Measurements from ENCODE around the gene KCNJ14.

DNA sequence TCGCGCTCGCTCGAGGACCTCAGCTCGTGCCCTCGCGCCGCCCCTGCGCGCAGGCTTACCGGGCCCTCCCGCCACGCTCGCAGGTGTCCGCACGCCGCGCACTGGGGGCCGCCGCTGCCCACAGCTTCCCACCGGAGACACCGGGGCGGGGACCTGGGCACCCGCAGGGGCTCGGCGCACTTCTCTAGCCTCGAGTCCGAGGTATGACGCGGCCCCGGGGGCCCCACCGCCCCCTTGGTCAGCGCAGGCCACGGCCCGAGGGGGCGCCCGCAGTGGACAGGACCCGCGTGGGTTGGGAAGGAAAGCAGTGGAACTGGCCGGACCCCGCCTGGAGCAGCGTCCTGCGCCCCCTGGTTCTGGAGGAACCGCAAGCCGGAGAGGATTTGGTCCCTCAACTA, 11.6 kb upstream of the KCNJ14 start:
- TF ChIP-seq, protein P1, sequence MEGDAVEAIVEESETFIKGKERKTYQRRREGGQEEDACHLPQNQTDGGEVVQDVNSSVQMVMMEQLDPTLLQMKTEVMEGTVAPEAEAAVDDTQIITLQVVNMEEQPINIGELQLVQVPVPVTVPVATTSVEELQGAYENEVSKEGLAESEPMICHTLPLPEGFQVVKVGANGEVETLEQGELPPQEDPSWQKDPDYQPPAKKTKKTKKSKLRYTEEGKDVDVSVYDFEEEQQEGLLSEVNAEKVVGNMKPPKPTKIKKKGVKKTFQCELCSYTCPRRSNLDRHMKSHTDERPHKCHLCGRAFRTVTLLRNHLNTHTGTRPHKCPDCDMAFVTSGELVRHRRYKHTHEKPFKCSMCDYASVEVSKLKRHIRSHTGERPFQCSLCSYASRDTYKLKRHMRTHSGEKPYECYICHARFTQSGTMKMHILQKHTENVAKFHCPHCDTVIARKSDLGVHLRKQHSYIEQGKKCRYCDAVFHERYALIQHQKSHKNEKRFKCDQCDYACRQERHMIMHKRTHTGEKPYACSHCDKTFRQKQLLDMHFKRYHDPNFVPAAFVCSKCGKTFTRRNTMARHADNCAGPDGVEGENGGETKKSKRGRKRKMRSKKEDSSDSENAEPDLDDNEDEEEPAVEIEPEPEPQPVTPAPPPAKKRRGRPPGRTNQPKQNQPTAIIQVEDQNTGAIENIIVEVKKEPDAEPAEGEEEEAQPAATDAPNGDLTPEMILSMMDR (conservative IDR thresholded peaks at IDR 0.05; ENCODE audit: low read depth, low read length): no peak
- no peak for TF ChIP-seq EZH2phosphoT487 (IDR thresholded peaks at IDR 0.05; ENCODE audit: borderline replicate concordance, low read length)
- no peak for TF ChIP-seq EZH2 (IDR thresholded peaks at IDR 0.05; ENCODE audit: low read length, unreplicated experiment)

Data from PC-3 (cell line).